Testis (tissue), 2 donors: ENCODE data around the gene ATP5F1E.

ENCODE experiments used
- POLR2A ChIP-seq: fragments of 450-650 bp; IDR thresholded peaks from one replicate; pipeline ENCODE4 v1.6.1; 2017; ENCODE audit warnings: antibody characterized with exemption, mild to moderate bottlenecking, moderate library complexity
- TF ChIP-seq, protein P1 (sequence below), 3 experiments: fragments of 450-650 bp in 2 of 3; fragments of 200-600 bp in 1 of 3; sonication (generic) in 1 of 3; IDR thresholded peaks; one replicate each; pipeline ENCODE4 v1.5.1; 2016 to 2019; ENCODE audit warnings: antibody characterized with exemption in 3 of 3, mild to moderate bottlenecking in 2 of 3, moderate library complexity in 1 of 3

DNA sequence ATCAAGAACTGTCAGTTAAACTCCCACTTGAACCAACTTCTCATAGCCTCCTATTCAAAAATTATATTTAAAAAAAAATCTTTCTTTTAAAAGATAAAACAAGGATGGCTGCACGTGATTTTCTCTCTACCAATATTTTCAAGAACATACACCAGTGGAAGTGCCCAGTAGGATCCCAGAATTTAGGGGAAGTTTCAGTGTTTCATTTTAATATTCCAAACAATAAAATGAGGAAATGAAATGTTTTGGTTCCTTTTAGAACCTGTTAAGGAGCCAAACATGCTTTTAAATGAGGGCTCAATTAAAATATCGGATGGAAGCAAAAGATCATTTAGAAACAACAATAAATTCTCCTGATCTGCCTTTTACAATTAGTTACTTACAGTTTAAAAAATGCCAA, 36.9 kb upstream of the ATP5F1E start:
- TF ChIP-seq, protein P1, sequence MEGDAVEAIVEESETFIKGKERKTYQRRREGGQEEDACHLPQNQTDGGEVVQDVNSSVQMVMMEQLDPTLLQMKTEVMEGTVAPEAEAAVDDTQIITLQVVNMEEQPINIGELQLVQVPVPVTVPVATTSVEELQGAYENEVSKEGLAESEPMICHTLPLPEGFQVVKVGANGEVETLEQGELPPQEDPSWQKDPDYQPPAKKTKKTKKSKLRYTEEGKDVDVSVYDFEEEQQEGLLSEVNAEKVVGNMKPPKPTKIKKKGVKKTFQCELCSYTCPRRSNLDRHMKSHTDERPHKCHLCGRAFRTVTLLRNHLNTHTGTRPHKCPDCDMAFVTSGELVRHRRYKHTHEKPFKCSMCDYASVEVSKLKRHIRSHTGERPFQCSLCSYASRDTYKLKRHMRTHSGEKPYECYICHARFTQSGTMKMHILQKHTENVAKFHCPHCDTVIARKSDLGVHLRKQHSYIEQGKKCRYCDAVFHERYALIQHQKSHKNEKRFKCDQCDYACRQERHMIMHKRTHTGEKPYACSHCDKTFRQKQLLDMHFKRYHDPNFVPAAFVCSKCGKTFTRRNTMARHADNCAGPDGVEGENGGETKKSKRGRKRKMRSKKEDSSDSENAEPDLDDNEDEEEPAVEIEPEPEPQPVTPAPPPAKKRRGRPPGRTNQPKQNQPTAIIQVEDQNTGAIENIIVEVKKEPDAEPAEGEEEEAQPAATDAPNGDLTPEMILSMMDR (IDR thresholded peaks at IDR 0.05) = no peak
- no peak for TF ChIP-seq POLR2A
